MCF 10A (cell line): ENCODE data around the gene FADD. TPM values are rescaled to one million over a fixed set of nuclear protein-coding genes. Genes with fewer than 3 reads are reported as not detected.

Source experiments
- BruUV-seq: library from RNA; stranded (reverse); fragments of 400-500 nt; replicated peaks from 2 replicates; lab custom pipeline; 2021; lab: Mats Ljungman, UMichigan
- CTCF ChIA-PET: fragments of 300-600 bp; sonication (Branson Sonifier 250); formaldehyde crosslinking; extraction: SDS; loops from one replicate; lab custom pipeline; 2021; ENCODE audit warnings: antibody characterized with exemption, inconsistent platforms; lab: Yijun Ruan, JAX
- POLR2A ChIA-PET: fragments of 300-600, 350-650 bp; sonication (Branson Sonifier 250); formaldehyde crosslinking; extraction: SDS; loops from one replicate; lab custom pipeline; 2020; ENCODE audit warnings: antibody characterized with exemption, inconsistent platforms; lab: Yijun Ruan, JAX
- DNase-seq: peaks from one replicate; pipeline ENCODE4 v3.0.0-alpha.2; 2018; ENCODE audit not compliant: unreplicated experiment
- H3K27ac Mint-ChIP-seq: one replicate; pipeline ENCODE4 v1.8.0; 2022; ENCODE audit warnings: mild to moderate bottlenecking, low read depth, mixed read lengths; ENCODE audit not compliant: unreplicated experiment
- H3K27me3 Mint-ChIP-seq: one replicate; pipeline ENCODE4 v1.8.0; 2022; ENCODE audit warnings: mixed read lengths; ENCODE audit not compliant: insufficient read depth, unreplicated experiment
- H3K36me3 Mint-ChIP-seq: one replicate; pipeline ENCODE4 v1.8.0; 2022; ENCODE audit warnings: mild to moderate bottlenecking, moderate library complexity, mixed read lengths; ENCODE audit not compliant: insufficient read depth, unreplicated experiment
- H3K4me1 Mint-ChIP-seq: one replicate; pipeline ENCODE4 v1.8.0; 2022; ENCODE audit warnings: mixed read lengths; ENCODE audit not compliant: insufficient read depth, unreplicated experiment
- H3K4me3 Mint-ChIP-seq: one replicate; pipeline ENCODE4 v1.8.0; 2022; ENCODE audit warnings: mild to moderate bottlenecking, moderate library complexity, mixed read lengths; ENCODE audit not compliant: unreplicated experiment
- H3K9me3 Mint-ChIP-seq: one replicate; pipeline ENCODE4 v1.8.0; 2022; ENCODE audit warnings: mixed read lengths; ENCODE audit not compliant: unreplicated experiment
- CTCF ChIP-seq: fragments of 200-600 bp; IDR thresholded peaks from one replicate; pipeline ENCODE4 v1.8.0; 2022; ENCODE audit warnings: antibody characterized with exemption, mild to moderate bottlenecking; ENCODE audit not compliant: unreplicated experiment
- intact Hi-C: fragments of 100-400 bp; cut with micrococcal nuclease; formaldehyde crosslinking; loops from 2 replicates; pipeline ENCODE4 v1.14.1; 2022
- total RNA-seq: library from RNA; stranded (reverse); gene quantifications from 2 replicates; pipeline ENCODE4 v1.2.3, GENCODE V29; 2022

Gene FADD
- total RNA-seq, 1 experiment from 2014 or later = 37.1 TPM

- H3K27me3 Mint-ChIP-seq = no peaks in the 10 kb centered on the region
- POLR2A ChIA-PET = interaction anchor here (0.6 to 5.0 kb wide), 8 partner anchors 15 to 530 kb away, joined by 3 to 34 read pairs (median 5); partner anchors contain the start of genes LTO1 and PPFIA1
- H3K9me3 Mint-ChIP-seq = no peaks in the 10 kb centered on the region
- H3K27ac Mint-ChIP-seq = peak overlapping the region; percentile 83
- H3K36me3 Mint-ChIP-seq = peaks cover 57% of the 10 kb centered on the region
- intact Hi-C loops = no loop called here
- no peak for DNase-seq
- CTCF ChIA-PET = interaction anchor here (0.6 to 1.3 kb wide), 7 partner anchors 7 to 290 kb away, joined by 3 to 4 read pairs (median 3); partner anchors contain the start of gene PPFIA1
- no peak for TF ChIP-seq CTCF
- BruUV-seq = no TSS peak
- peak overlapping the region; percentile 83 for H3K4me3 Mint-ChIP-seq
- H3K4me1 Mint-ChIP-seq = peaks cover 41% of the 10 kb centered on the region
Observed at GRCh38 chr11:70205049-70205725, 2.1 kb downstream of the FADD start.

GRCh38 chr11:70205766-70206165, 2.7 kb downstream of the FADD start:
- Mint-ChIP-seq H3K27ac (peak overlapping the region; percentile 31), H3K9me3 (no peaks in the 10 kb centered on the region), H3K4me3 (peak overlapping the region; percentile 83), H3K27me3 (no peaks in the 10 kb centered on the region), H3K36me3 (peaks cover 63% of the 10 kb centered on the region), H3K4me1 (peaks cover 43% of the 10 kb centered on the region)
- no peak for DNase-seq
- intact Hi-C loops = no loop called here
- no TSS peak for BruUV-seq
- TF ChIP-seq CTCF = no peak
- CTCF ChIA-PET = interaction anchor here (0.6 kb wide), 1 partner anchor 8 kb away, joined by 3 read pairs; no protein-coding TSS in a partner anchor
- POLR2A ChIA-PET = interaction anchor here (3.0 to 5.0 kb wide), 2 partner anchors 27 to 65 kb away, joined by 21 to 34 read pairs; partner anchors contain the start of gene PPFIA1

- Mint-ChIP-seq H3K36me3 (peaks cover 64% of the 10 kb centered on the region), H3K27me3 (no peaks in the 10 kb centered on the region), H3K4me1 (peaks cover 43% of the 10 kb centered on the region), H3K9me3 (no peaks in the 10 kb centered on the region), H3K4me3 (no peak overlapping the region), H3K27ac (no peak overlapping the region)
- CTCF ChIA-PET = interaction anchor here (1.1 kb wide), 1 partner anchor 297 kb away, joined by 4 read pairs; no protein-coding TSS in a partner anchor
- intact Hi-C loops = no loop called here
- BruUV-seq = no TSS peak
- no peak for TF ChIP-seq CTCF
- POLR2A ChIA-PET = interaction anchor here (0.7 to 5.0 kb wide), 2 partner anchors 10 to 64 kb away, joined by 3 to 34 read pairs; partner anchors contain the start of gene PPFIA1
- DNase-seq = no peak
Observed at GRCh38 chr11:70206226-70206981, 3.3 kb downstream of the FADD start.

GRCh38 chr11:70206982-70207376, 3.9 kb downstream of the FADD start:
- Mint-ChIP-seq H3K4me1 (peaks cover 38% of the 10 kb centered on the region), H3K27ac (peak overlapping the region; percentile 61), H3K9me3 (no peaks in the 10 kb centered on the region), H3K36me3 (peaks cover 64% of the 10 kb centered on the region), H3K4me3 (no peak overlapping the region), H3K27me3 (no peaks in the 10 kb centered on the region)
- DNase-seq = no peak
- ChIA-PET POLR2A (interaction anchor here (0.7 kb wide), 1 partner anchor 11 kb away, joined by 3 read pairs; no protein-coding TSS in a partner anchor), CTCF (interaction anchor here (1.1 kb wide), 1 partner anchor 297 kb away, joined by 4 read pairs; no protein-coding TSS in a partner anchor)
- no TSS peak for BruUV-seq
- intact Hi-C loops = no loop called here
- TF ChIP-seq CTCF = no peak
